Mammary epithelial cell (primary cell): ENCODE results near the gene C2CD4D.

ENCODE experiments used
- EZH2 ChIP-seq: IDR thresholded peaks from 2 replicates; pipeline ENCODE4 v1.6.1; 2012; ENCODE audit warnings: low read length, inconsistent platforms, borderline replicate concordance
- TF ChIP-seq, protein P1 (sequence below), 2 donors: IDR thresholded peaks in 1 of 2; conservative IDR thresholded peaks in 1 of 2; 2 replicates each; pipeline ENCODE4 v1.5.1; 2011 to 2012; ENCODE audit warnings: inconsistent platforms in 2 of 2, low read length in 2 of 2, mild to moderate bottlenecking in 2 of 2, control low read depth in 1 of 2, low read depth in 1 of 2; ENCODE audit not compliant: insufficient read depth in 1 of 2; ENCODE audit errors: extremely low read depth in 1 of 2

DNA sequence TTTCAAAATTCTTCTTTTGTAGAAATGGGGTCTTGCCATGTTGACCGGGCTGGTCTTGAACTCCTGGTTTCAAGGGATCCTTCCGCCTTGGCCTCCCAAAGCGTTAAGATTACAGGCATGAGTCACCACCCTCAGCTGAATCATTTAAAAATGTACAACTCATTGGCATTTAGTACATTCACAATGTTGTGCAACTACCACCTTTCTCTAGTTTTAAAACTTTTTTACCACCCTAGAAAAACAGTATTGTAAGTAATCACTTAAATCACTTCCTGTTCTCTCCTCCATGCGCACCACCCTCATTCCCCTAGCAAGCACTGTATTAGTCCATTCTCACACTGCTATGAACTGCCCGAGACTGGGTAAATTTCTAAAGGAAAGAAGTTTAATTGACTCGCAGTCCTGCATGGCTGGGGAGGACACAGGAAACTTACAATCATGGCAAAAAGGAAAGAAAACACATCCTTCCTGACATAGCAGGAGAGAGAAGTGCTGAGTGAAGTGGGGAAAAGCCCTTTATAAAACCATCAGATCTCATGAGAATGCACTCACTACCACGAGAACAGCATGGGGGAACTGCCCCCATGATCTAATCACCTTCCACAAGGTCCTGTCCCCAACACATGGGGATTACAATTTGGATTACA lies 28.3 kb upstream of the C2CD4D start:
- TF ChIP-seq, protein P1, sequence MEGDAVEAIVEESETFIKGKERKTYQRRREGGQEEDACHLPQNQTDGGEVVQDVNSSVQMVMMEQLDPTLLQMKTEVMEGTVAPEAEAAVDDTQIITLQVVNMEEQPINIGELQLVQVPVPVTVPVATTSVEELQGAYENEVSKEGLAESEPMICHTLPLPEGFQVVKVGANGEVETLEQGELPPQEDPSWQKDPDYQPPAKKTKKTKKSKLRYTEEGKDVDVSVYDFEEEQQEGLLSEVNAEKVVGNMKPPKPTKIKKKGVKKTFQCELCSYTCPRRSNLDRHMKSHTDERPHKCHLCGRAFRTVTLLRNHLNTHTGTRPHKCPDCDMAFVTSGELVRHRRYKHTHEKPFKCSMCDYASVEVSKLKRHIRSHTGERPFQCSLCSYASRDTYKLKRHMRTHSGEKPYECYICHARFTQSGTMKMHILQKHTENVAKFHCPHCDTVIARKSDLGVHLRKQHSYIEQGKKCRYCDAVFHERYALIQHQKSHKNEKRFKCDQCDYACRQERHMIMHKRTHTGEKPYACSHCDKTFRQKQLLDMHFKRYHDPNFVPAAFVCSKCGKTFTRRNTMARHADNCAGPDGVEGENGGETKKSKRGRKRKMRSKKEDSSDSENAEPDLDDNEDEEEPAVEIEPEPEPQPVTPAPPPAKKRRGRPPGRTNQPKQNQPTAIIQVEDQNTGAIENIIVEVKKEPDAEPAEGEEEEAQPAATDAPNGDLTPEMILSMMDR (conservative IDR thresholded peaks at IDR 0.05 in 1 of 2, IDR thresholded peaks at IDR 0.05 in 1 of 2; ENCODE audit: extremely low read depth in 1 of 2, insufficient read depth in 1 of 2, low read depth in 1 of 2, low read length in 2 of 2): no peak
- no peak for TF ChIP-seq EZH2
